GM18873 (cell line): Measurements from ENCODE around the gene ACP2.

Experiments used
- ATAC-seq: cut with Tn5 transposase; IDR thresholded peaks from one replicate; pipeline ENCODE4 v1.9.1; 2021; ENCODE audit warnings: mild to moderate bottlenecking, moderate library complexity, moderate number of reproducible peaks; ENCODE audit not compliant: unreplicated experiment, low FRiP score

ACP2 gene, protein sequence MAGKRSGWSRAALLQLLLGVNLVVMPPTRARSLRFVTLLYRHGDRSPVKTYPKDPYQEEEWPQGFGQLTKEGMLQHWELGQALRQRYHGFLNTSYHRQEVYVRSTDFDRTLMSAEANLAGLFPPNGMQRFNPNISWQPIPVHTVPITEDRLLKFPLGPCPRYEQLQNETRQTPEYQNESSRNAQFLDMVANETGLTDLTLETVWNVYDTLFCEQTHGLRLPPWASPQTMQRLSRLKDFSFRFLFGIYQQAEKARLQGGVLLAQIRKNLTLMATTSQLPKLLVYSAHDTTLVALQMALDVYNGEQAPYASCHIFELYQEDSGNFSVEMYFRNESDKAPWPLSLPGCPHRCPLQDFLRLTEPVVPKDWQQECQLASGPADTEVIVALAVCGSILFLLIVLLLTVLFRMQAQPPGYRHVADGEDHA

GRCh38 chr11:47248664-47249377 is at the start of gene ACP2:
TSS of gene ACP2 (minus strand) at chr11:47248814. CDS start at chr11:47248789, 25 bp downstream.
- ATAC-seq: peak; percentile 85

- ATAC-seq: no peak
Measured at GRCh38 chr11:47296045-47296444, 47.4 kb upstream of the ACP2 start.

DNA sequence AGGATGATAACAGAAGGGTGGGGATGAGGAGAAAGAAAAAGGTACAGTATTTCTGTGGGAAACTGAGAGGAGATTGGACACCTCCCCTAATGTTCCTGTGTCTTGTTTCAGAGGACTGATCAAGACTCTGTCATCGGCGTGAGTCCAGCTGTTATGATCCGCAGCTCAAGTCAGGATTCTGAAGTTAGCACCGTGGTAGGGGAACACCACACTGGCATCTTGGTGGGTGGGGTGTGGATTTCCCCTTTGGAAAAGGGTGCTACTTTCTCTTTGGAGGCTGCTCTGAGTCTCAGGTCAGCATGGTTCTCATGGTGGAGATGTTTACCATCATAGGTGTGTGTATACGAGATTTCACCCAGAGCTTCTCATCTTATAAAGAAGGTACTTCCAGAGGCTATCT is 46.8 kb upstream of the ACP2 start:
- ATAC-seq: no peak

- no peak for ATAC-seq
Measured at GRCh38 chr11:47289856-47290255, 41.2 kb upstream of the ACP2 start.

- no peak for ATAC-seq
Measured at GRCh38 chr11:47288066-47288465, 39.5 kb upstream of the ACP2 start.

- ATAC-seq: no peak
Measured at GRCh38 chr11:47285969-47286770, 37.6 kb upstream of the ACP2 start.

DNA sequence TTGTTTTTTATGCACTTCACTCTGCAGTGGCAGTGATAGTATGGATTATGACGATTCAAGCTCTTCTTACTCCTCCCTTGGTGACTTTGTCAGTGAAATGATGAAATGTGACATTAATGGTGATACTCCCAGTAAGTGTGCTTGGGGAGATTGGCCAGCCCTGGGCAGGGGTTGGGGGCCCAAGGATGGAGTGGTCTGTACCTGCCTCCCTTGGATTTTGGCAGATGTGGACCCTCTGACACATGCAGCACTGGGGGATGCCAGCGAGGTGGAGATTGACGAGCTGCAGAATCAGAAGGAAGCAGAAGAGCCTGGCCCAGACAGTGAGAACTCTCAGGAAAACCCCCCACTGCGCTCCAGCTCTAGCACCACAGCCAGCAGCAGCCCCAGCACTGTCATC is 35.5 kb upstream of the ACP2 start:
- no peak for ATAC-seq

DNA sequence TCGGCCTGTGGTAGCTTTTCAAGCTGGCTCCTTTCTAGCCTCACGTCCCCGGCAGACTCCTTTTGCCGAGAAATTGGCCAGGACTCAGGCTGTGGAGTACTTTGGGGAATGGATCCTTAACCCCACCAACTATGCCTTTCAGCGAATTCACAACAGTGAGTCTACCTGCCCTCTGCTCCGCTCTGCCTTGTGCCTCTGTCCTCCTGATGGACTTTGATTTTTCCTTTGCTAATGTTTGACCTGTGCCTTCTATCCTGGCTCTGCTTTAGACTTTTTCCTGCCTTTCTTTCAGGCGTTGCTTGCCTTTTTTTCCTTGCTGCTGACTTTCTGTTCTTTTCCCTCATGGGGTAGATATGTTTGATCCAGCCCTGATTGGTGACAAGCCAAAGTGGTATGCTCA is 33.8 kb upstream of the ACP2 start:
- no peak for ATAC-seq

- ATAC-seq: no peak
Measured at GRCh38 chr11:47280860-47281259, 32.2 kb upstream of the ACP2 start.

GRCh38 chr11:47280099-47280498 is 31.5 kb upstream of the ACP2 start:
- no peak for ATAC-seq

DNA sequence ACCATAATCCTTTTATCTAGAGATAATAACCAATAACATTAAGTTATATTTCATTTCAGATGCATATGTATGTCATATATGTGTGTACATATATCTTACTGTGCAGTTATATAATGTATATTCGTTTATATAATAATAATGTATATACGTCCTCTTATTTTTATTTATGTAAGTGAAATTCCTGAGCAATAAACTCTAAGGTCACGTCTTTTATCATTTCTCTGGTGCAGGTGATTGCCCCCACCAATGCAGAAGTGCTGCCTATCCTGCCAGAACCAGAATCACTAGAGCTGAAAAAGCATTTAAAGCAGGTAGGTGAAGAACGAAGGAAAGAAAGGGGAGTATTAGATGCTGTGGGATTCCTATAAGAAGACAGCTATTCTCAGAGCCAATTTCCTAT is 30.2 kb upstream of the ACP2 start:
- ATAC-seq: no peak

GRCh38 chr11:47278058-47278457 is 29.4 kb upstream of the ACP2 start:
- ATAC-seq: no peak

- ATAC-seq: no peak
Measured at GRCh38 chr11:47276923-47277322, 28.3 kb upstream of the ACP2 start.

GRCh38 chr11:47274495-47275235 is 26.1 kb upstream of the ACP2 start:
- no peak for ATAC-seq

GRCh38 chr11:47272706-47273105 is 24.1 kb upstream of the ACP2 start:
- ATAC-seq: no peak

- no peak for ATAC-seq
Measured at GRCh38 chr11:47271961-47272661, 23.5 kb upstream of the ACP2 start.

DNA sequence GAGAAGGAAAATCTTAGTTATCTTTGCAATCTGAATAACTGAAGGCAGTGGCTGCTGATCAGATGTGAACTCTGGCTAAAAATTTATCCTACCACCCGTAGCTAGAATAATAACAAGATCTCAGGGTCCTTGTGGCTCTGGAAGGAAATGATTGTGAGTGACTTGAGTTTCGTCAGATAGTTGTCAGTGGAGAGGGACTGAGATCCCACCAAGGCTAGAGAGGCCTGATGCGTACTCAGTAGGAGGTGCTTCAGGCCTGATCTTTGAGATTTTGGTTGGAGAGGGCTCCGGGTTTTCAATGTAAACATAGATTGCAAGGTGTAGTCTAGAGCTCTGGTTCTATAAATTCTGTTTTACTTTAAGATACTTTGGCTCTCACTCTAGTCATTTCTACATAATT is 22.7 kb upstream of the ACP2 start:
- no peak for ATAC-seq

- ATAC-seq: no peak
Measured at GRCh38 chr11:47270331-47271271, 22.0 kb upstream of the ACP2 start.

DNA sequence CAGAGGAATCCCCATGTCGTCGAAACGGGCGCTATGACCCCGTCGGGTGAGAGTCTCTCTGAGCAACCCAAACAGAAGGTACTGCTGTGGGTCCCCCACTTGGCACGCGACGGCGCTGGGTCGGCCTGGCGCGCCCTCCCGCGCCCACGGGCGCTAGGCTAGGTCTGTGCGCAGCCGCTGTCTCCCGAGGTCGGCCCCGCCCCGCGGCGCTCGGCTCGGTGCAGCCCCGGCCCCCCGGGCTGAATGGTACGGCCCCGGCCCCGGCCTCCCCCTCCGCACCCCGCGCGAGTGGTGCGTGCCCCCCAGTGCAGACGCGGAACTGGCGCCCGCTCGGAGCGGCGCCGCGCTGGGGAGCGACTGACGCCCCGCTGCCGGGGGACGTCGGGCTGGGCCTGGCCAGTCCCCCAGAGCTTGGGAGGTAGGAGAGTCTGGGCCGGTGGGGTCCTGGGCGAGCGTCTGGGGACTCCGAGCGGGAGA is 21.3 kb upstream of the ACP2 start, which contains the start of gene MADD:
Gene MADD, plus strand, starts transcription at position 305 of the 477 bp plus-strand sequence.
- ATAC-seq: peak; percentile 60
